Ectodermal cell (in vitro differentiated cells): ENCODE measurements around the gene DNAAF9. TPM values are rescaled to one million over a fixed set of nuclear protein-coding genes. Genes with fewer than 3 reads are reported as not detected.

ENCODE experiments used
- H3K27ac ChIP-seq: 2 replicates; pipeline ENCODE4 v1.7.0; 2013; ENCODE audit warnings: mild to moderate bottlenecking, low read depth, low read length; ENCODE audit not compliant: insufficient read depth, poor library complexity, severe bottlenecking
- H3K27me3 ChIP-seq: 2 replicates; pipeline ENCODE4 v1.7.0; 2013; ENCODE audit warnings: mild to moderate bottlenecking, low read length; ENCODE audit not compliant: insufficient read depth, control insufficient read depth, poor library complexity, severe bottlenecking
- H3K36me3 ChIP-seq: one replicate; pipeline ENCODE4 v1.7.0; 2013; ENCODE audit warnings: low read length; ENCODE audit not compliant: control insufficient read depth, insufficient read depth
- H3K4me1 ChIP-seq: one replicate; pipeline ENCODE4 v1.7.0; 2013; ENCODE audit warnings: low read length; ENCODE audit not compliant: control insufficient read depth, insufficient read depth
- H3K4me3 ChIP-seq: 2 replicates; pipeline ENCODE4 v1.7.0; 2013; ENCODE audit warnings: low read depth, low read length, control low read depth; ENCODE audit not compliant: insufficient read depth
- H3K9me3 ChIP-seq: 2 replicates; pipeline ENCODE4 v1.7.0; 2013; ENCODE audit warnings: mild to moderate bottlenecking, low read length, moderate library complexity; ENCODE audit not compliant: control insufficient read depth
- WGBS, 2 experiments: methylation state at CpG; one replicate each; pipeline ENCODE4 v1.1.7; 2013; ENCODE audit warnings: missing lambda C conversion rate in 2 of 2; 5-methylcytosine and 5-hydroxymethylcytosine counted together
- polyA plus RNA-seq, 4 experiments: library from polyadenylated mRNA; stranded (reverse); fragments of 50-300 nt; gene quantifications; one replicate each; pipeline ENCODE4 v1.2.3, GENCODE V29; 2013

The DNAAF9 gene
- 10.7 TPM for polyA plus RNA-seq (2013, experiment 1 of 4)
- polyA plus RNA-seq (2013, experiment 2 of 4), result 11.5 TPM
- polyA plus RNA-seq (2013, experiment 3 of 4), result 9.4 TPM
- polyA plus RNA-seq (2013, experiment 4 of 4), result 11.3 TPM

GRCh38 chr20:3407040-3407770 is at the start of gene DNAAF9:
TSS of gene DNAAF9 (minus strand) at chr20:3407669. CDS start at chr20:3407557, 112 bp downstream.
- peak within 1 kb of the TSS; percentile 67 for H3K27ac ChIP-seq
- H3K36me3 ChIP-seq, result no peaks in the 10 kb centered on the region
- H3K4me1 ChIP-seq, result peaks cover 4% of the 10 kb centered on the region
- no peaks in the 10 kb centered on the region for H3K9me3 ChIP-seq
- peak within 1 kb of the TSS; percentile 66 for H3K4me3 ChIP-seq
- 0 to 1% methylated on average over 71 of the region's 71 CpGs for WGBS, 2 experiments
- peaks cover 5% of the 10 kb centered on the region for H3K27me3 ChIP-seq

- H3K4me3 ChIP-seq, result no peak overlapping the region
- H3K9me3 ChIP-seq, result no peaks in the 10 kb centered on the region
- peaks cover 19% of the 10 kb centered on the region for H3K4me1 ChIP-seq
- WGBS, 2 experiments, result 88 to 92% methylated on average over 4 of the region's 4 CpGs
- no peak overlapping the region for H3K27ac ChIP-seq
- no peaks in the 10 kb centered on the region for H3K36me3 ChIP-seq
- no peaks in the 10 kb centered on the region for H3K27me3 ChIP-seq
Measured at GRCh38 chr20:3456648-3457047, 49.2 kb upstream of the DNAAF9 start.

- Histone ChIP-seq H3K4me1 (peaks cover 10% of the 10 kb centered on the region), H3K27me3 (no peaks in the 10 kb centered on the region), H3K4me3 (no peak overlapping the region), H3K9me3 (no peaks in the 10 kb centered on the region), H3K27ac (no peak overlapping the region), H3K36me3 (no peaks in the 10 kb centered on the region)
- WGBS, 2 experiments, result 62 to 73% methylated on average over 5 of the region's 5 CpGs
Measured at GRCh38 chr20:3454831-3455230, 47.4 kb upstream of the DNAAF9 start.

- Histone ChIP-seq H3K4me3 (no peak overlapping the region), H3K4me1 (peaks cover 7% of the 10 kb centered on the region), H3K27me3 (no peaks in the 10 kb centered on the region), H3K27ac (no peak overlapping the region), H3K9me3 (no peaks in the 10 kb centered on the region), H3K36me3 (no peaks in the 10 kb centered on the region)
- 85 to 94% methylated on average over 4 of the region's 4 CpGs for WGBS, 2 experiments
Measured at GRCh38 chr20:3452690-3453089, 45.2 kb upstream of the DNAAF9 start.

GRCh38 chr20:3452136-3452535 is 44.7 kb upstream of the DNAAF9 start:
- Histone ChIP-seq H3K27me3 (no peaks in the 10 kb centered on the region), H3K9me3 (no peaks in the 10 kb centered on the region), H3K4me3 (no peak overlapping the region), H3K36me3 (no peaks in the 10 kb centered on the region), H3K4me1 (peaks cover 7% of the 10 kb centered on the region), H3K27ac (no peak overlapping the region)
- WGBS, 2 experiments, result 43 to 57% methylated on average over 1 to 2 of the region's 2 CpGs

GRCh38 chr20:3449319-3449718 is 41.9 kb upstream of the DNAAF9 start:
- Histone ChIP-seq H3K27ac (no peak overlapping the region), H3K36me3 (no peaks in the 10 kb centered on the region), H3K4me3 (no peak overlapping the region), H3K4me1 (no peaks in the 10 kb centered on the region), H3K9me3 (no peaks in the 10 kb centered on the region), H3K27me3 (no peaks in the 10 kb centered on the region)
- WGBS, 2 experiments, result 0% methylated on average over 1 of the region's 1 CpG

- H3K9me3 ChIP-seq, result no peaks in the 10 kb centered on the region
- H3K4me3 ChIP-seq, result no peak overlapping the region
- no peak overlapping the region for H3K27ac ChIP-seq
- H3K27me3 ChIP-seq, result no peaks in the 10 kb centered on the region
- WGBS, 2 experiments, result 91 to 98% methylated on average over 2 of the region's 2 CpGs
- no peaks in the 10 kb centered on the region for H3K4me1 ChIP-seq
- H3K36me3 ChIP-seq, result no peaks in the 10 kb centered on the region
Measured at GRCh38 chr20:3447321-3447720, 39.9 kb upstream of the DNAAF9 start.

GRCh38 chr20:3446779-3447178 is 39.3 kb upstream of the DNAAF9 start:
- WGBS, 2 experiments, result 89 to 93% methylated on average over 7 to 8 of the region's 8 CpGs
- Histone ChIP-seq H3K4me1 (no peaks in the 10 kb centered on the region), H3K9me3 (no peaks in the 10 kb centered on the region), H3K27me3 (no peaks in the 10 kb centered on the region), H3K4me3 (no peak overlapping the region), H3K36me3 (no peaks in the 10 kb centered on the region), H3K27ac (no peak overlapping the region)

- Histone ChIP-seq H3K9me3 (no peaks in the 10 kb centered on the region), H3K36me3 (no peaks in the 10 kb centered on the region), H3K27ac (no peak overlapping the region), H3K4me3 (no peak overlapping the region), H3K4me1 (no peaks in the 10 kb centered on the region), H3K27me3 (no peaks in the 10 kb centered on the region)
- WGBS, 2 experiments, result 93 to 94% methylated on average over 2 of the region's 2 CpGs
Measured at GRCh38 chr20:3436864-3437574, 29.6 kb upstream of the DNAAF9 start.

- Histone ChIP-seq H3K4me3 (no peak overlapping the region), H3K27ac (no peak overlapping the region), H3K36me3 (no peaks in the 10 kb centered on the region), H3K9me3 (no peaks in the 10 kb centered on the region), H3K4me1 (no peaks in the 10 kb centered on the region), H3K27me3 (no peaks in the 10 kb centered on the region)
- 93 to 94% methylated on average over 6 of the region's 6 CpGs for WGBS, 2 experiments
Measured at GRCh38 chr20:3434232-3434631, 26.8 kb upstream of the DNAAF9 start.
